Breast epithelium (tissue), 4 donors: ENCODE data around the gene ADAM21. TPM values are rescaled to one million over a fixed set of nuclear protein-coding genes. Genes with fewer than 3 reads are reported as not detected.
"Not testable (repeated sequence)": the region's sequence is repeated elsewhere in the genome, so short reads cannot be mapped to it uniquely, and the experiment has no call there.

Experiments used
- DNase-seq, 2 donors: peaks; one replicate each; pipeline ENCODE4 v3.0.0-alpha.2; 2019; ENCODE audit warnings: low spot score in 2 of 2
- H3K27ac ChIP-seq, 2 donors: fragments of 200-600 bp; sonication (generic) in 1 of 2; one replicate each; pipeline ENCODE4 v1.5.1; 2016 to 2019; ENCODE audit warnings: mild to moderate bottlenecking in 1 of 2
- H3K27me3 ChIP-seq, 2 donors: fragments of 200-600 bp; sonication (generic) in 1 of 2; one replicate each; pipeline versions ENCODE4 v1.5.1 to v1.6.0; 2017 to 2019; ENCODE audit warnings: control low read depth in 1 of 2, mild to moderate bottlenecking in 1 of 2
- H3K36me3 ChIP-seq: fragments of 200-600 bp; one replicate; pipeline ENCODE4 v1.5.1; 2019
- H3K4me1 ChIP-seq, 2 donors: fragments of 200-600 bp; sonication (generic); one replicate each; pipeline ENCODE4 v1.5.1; 2016 to 2019; ENCODE audit warnings: control low read depth in 1 of 2
- H3K4me3 ChIP-seq, 3 donors: fragments of 200-600 bp; sonication (generic); 1 replicate in 2 of 3; 2 replicates in 1 of 3; pipeline ENCODE4 v1.5.1; 2016 to 2019; ENCODE audit warnings: mild to moderate bottlenecking in 3 of 3, moderate library complexity in 2 of 3
- H3K9me3 ChIP-seq, 2 donors: fragments of 200-600 bp; sonication (generic) in 1 of 2; one replicate each; pipeline ENCODE4 v1.5.1; 2016 to 2019; ENCODE audit warnings: control low read depth in 1 of 2
- CTCF ChIP-seq, 3 donors: fragments of 450-650 bp; IDR thresholded peaks; one replicate each; pipeline ENCODE4 v1.5.1; 2016 to 2017; ENCODE audit warnings: antibody characterized with exemption in 3 of 3, mild to moderate bottlenecking in 3 of 3, moderate library complexity in 3 of 3
- POLR2A ChIP-seq: fragments of 450-650 bp; IDR thresholded peaks from one replicate; pipeline ENCODE4 v1.6.1; 2016; ENCODE audit warnings: antibody characterized with exemption, mild to moderate bottlenecking, moderate library complexity
- POLR2AphosphoS5 ChIP-seq, 3 donors: sonication (generic); formaldehyde crosslinking; IDR thresholded peaks; one replicate each; pipeline ENCODE4 v1.6.1; 2017; ENCODE audit warnings: antibody characterized with exemption in 3 of 3
- intact Hi-C: fragments of 100-400 bp; cut with DNase I; formaldehyde crosslinking; loops from one replicate; pipeline ENCODE4 v1.15.1; 2023; ENCODE audit warnings: low total_unique reads
- total RNA-seq, 3 donors: library from RNA; depleted of rRNA; stranded (reverse); fragments of >200 nt; gene quantifications; one replicate each; pipeline ENCODE4 v1.1.0, GENCODE V29; 2016

ADAM21 gene
- total RNA-seq, 3 donors from 2014 or later, result 0.16 TPM; not detected in 2

GRCh38 chr14:70441641-70442040 lies 10.3 kb upstream of the ADAM21 start:
- H3K4me1 ChIP-seq, result no peaks in the 10 kb centered on the region
- H3K36me3 ChIP-seq, result no peaks in the 10 kb centered on the region
- peaks cover 30 to 63% of the 10 kb centered on the region in 2 donors for H3K9me3 ChIP-seq
- no peaks in the 10 kb centered on the region for H3K27me3 ChIP-seq
- intact Hi-C loops, result no loop called here
- no peak for TF ChIP-seq CTCF (IDR thresholded peaks at IDR 0.05)
- no peak for TF ChIP-seq POLR2A
- TF ChIP-seq POLR2AphosphoS5 (IDR thresholded peaks at IDR 0.05), result no peak
- no peak for DNase-seq
- no peak overlapping the region for H3K4me3 ChIP-seq
- no peak overlapping the region for H3K27ac ChIP-seq

GRCh38 chr14:70442750-70443149 lies 9.2 kb upstream of the ADAM21 start:
- intact Hi-C loops, result no loop called here
- Histone ChIP-seq H3K4me3 (no peak overlapping the region), H3K27me3 (no peaks in the 10 kb centered on the region), H3K27ac (no peak overlapping the region), H3K9me3 (peaks cover 22 to 52% of the 10 kb centered on the region in 2 donors), H3K36me3 (no peaks in the 10 kb centered on the region), H3K4me1 (no peaks in the 10 kb centered on the region)
- DNase-seq, result no peak
- no peak for TF ChIP-seq POLR2AphosphoS5 (IDR thresholded peaks at IDR 0.05)
- TF ChIP-seq CTCF (IDR thresholded peaks at IDR 0.05), result no peak
- no peak for TF ChIP-seq POLR2A

DNA sequence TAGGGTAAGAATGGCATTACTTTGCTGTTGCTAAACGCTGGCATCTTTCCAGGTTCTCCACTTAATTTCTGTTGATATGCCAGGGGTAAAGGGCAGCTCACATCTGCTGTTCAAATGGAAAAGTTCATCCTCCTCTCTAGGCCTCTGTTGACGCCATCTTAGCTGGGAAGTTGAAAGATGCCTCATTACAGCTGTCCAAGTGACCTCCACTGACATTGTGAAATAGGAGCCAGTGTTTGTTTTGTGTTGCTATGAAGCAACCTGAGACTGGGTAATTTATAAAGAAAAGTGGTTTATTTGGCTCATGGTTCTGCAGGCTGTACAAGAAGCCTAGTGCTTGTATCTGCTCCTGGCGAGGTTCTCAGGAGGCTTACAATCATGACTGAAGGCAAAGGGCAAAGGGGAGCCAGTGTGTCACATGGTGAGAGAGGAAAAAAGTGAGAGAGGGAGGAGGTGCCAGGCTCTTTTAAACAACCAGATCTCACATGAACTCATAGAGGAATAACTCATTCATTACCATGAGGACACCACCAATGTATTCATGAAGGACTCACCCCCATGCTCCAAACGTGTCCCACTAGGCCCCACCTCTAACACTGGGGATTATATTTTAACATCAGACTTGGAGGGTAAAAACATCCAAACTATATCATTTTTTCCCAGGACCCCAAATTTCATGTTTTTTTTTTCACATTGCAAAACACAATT lies 3.2 kb upstream of the ADAM21 start:
- H3K4me1 ChIP-seq, result no peaks in the 10 kb centered on the region
- no peak overlapping the region for H3K27ac ChIP-seq
- no peak overlapping the region for H3K4me3 ChIP-seq
- no peaks in the 10 kb centered on the region for H3K36me3 ChIP-seq
- H3K9me3 ChIP-seq, result peaks cover 9 to 16% of the 10 kb centered on the region in 2 donors
- H3K27me3 ChIP-seq, result no peaks in the 10 kb centered on the region
- DNase-seq, result no peak
- intact Hi-C loops, result no loop called here
- no peak for TF ChIP-seq POLR2AphosphoS5 (IDR thresholded peaks at IDR 0.05)

GRCh38 chr14:70454731-70455130 lies 2.8 kb downstream of the ADAM21 start:
- no peak for DNase-seq

DNA sequence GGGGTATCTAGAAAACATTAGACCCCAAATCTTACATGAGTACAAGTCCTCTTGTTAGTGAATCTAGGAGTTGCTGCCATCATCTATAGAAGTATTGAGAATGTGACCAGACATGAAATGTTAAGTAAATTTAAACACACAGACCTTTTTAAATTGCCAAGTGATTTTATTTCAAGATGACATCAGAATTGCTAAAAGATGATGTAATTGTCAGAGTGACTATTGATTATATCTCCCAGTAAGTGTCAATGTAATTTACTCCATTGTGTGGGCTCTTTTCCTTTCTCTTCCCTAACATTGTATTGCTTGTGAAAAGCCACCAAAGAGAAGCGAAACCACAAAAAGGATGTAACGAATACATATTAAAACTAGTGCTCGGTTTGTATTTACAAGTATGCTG lies 16.8 kb downstream of the ADAM21 start:
- Histone ChIP-seq H3K4me3 (no peak overlapping the region), H3K9me3 (no peaks in the 10 kb centered on the region), H3K27me3 (no peaks in the 10 kb centered on the region), H3K4me1 (no peaks in the 10 kb centered on the region), H3K36me3 (no peaks in the 10 kb centered on the region), H3K27ac (no peak overlapping the region)
- DNase-seq, result no peak
- TF ChIP-seq POLR2A (no peak), POLR2AphosphoS5 (IDR thresholded peaks at IDR 0.05) (no peak), CTCF (IDR thresholded peaks at IDR 0.05) (no peak)
- intact Hi-C loops, result no loop called here

More at GRCh38 chr14:70454731-70455130, 2.8 kb downstream of the ADAM21 start:
- H3K36me3 ChIP-seq, result no peaks in the 10 kb centered on the region
- H3K4me1 ChIP-seq, result no peaks in the 10 kb centered on the region
- intact Hi-C loops, result no loop called here
- no peaks in the 10 kb centered on the region for H3K9me3 ChIP-seq
- no peak overlapping the region for H3K4me3 ChIP-seq
- TF ChIP-seq POLR2AphosphoS5 (IDR thresholded peaks at IDR 0.05) (no peak), POLR2A (no peak), CTCF (IDR thresholded peaks at IDR 0.05) (no peak)
- no peaks in the 10 kb centered on the region for H3K27me3 ChIP-seq
- H3K27ac ChIP-seq, result no peak overlapping the region

DNA sequence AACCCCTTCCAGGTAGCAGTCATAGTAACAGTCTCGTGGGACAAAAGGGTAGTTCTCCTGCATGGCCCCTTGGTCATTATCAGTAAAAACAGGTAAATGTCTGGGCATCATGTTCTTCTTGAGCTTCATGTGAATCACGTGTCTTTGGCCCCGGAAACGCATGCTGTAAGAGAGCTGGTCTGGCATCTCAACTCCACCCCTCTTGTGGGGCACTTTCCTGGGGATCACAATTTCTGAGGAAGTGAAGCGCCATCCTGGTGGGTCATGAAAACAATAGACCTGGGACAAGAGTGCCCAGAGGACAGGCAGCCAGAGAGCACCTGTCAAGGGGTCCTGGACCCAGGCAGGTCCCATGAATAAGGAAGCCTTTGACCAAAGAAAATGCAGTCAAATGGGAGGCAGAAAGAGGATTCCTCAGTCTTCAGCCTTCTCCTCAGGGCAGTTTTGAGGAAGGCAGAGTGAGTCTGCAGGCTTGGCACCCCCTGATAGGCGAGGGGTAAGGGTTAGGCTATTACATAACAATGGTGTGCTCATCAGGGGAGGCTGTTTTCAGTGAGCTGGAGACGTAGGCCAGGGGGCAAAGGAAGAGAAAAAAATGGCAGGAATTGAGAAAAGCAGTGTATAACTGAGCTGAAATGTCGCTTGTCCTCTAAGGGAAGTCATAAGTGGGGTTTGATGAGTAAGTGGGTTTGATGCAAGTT lies 19.0 kb downstream of the ADAM21 start:
- H3K27me3 ChIP-seq, DNase-seq: not testable (repeated sequence)

More for the DNA sequence above, 19.0 kb downstream of the ADAM21 start:
- H3K36me3 ChIP-seq, H3K4me3 ChIP-seq, intact Hi-C loops, H3K4me1 ChIP-seq, H3K27ac ChIP-seq, H3K9me3 ChIP-seq: not testable (repeated sequence)
